ENCODE results near the gene AFF3. TPM values are rescaled to one million over a fixed set of nuclear protein-coding genes. Genes with fewer than 3 reads are reported as not detected.

The AFF3 gene
- total RNA-seq, 1 experiment from 2014 or later: 0.61 TPM

GRCh38 chr2:99708231-99708630 lies 434.2 kb downstream of the AFF3 start:
- BruUV-seq (replicated peaks): no TSS peak
- Histone ChIP-seq H3K36me3 (ENCODE audit: control insufficient read depth in 1 of 2, insufficient read depth in 2 of 2, low read length in 2 of 2) (no peaks in the 10 kb centered on the region), H3K9me2 (ENCODE audit: insufficient read depth) (no peaks in the 10 kb centered on the region), H3K9me3 (ENCODE audit: control insufficient read depth in 1 of 2, insufficient read depth in 1 of 2, low read depth in 1 of 2, low read length in 2 of 2) (no peaks in the 10 kb centered on the region), H3K79me2 (ENCODE audit: insufficient read depth, low read length) (no peaks in the 10 kb centered on the region), H3K4me1 (ENCODE audit: control insufficient read depth in 1 of 2, insufficient read depth in 2 of 2, low read length in 2 of 2) (no peaks in the 10 kb centered on the region), H3K4me3 (replicated peaks in 1 of 2; ENCODE audit: low read depth in 1 of 2, low read length in 2 of 2) (no peak overlapping the region), H4K20me1 (ENCODE audit: insufficient read depth) (no peaks in the 10 kb centered on the region), H3K27me3 (ENCODE audit: insufficient read depth, low read length) (peaks cover 28% of the 10 kb centered on the region), H3K9ac (ENCODE audit: low read length) (no peak overlapping the region), H2AFZ (ENCODE audit: low read depth, low read length, poor library complexity, severe bottlenecking) (no peak overlapping the region), H3K27ac (ENCODE audit: low read depth, low read length) (no peak overlapping the region), H3K4me2 (ENCODE audit: low read length) (no peak overlapping the region)
- intact Hi-C loops (cut with micrococcal nuclease): no loop called here
- RAD21 ChIA-PET (ENCODE audit: low non-redundant PET in 1 of 2, low total read pairs in 2 of 2, uncharacterized antibody in 2 of 2, unreplicated experiment in 2 of 2): no interaction called here
- ATAC-seq (no peak), DNase-seq (ENCODE audit: low read depth, low spot score) (no peak)
- CTCF ChIA-PET: no interaction called here
- POLR2A ChIA-PET: no interaction called here
- TF ChIP-seq CEBPB (IDR thresholded peaks at IDR 0.05; ENCODE audit: low read depth) (no peak), RAD21 (IDR thresholded peaks at IDR 0.05; ENCODE audit: low read depth) (no peak), EGR1 (IDR thresholded peaks at IDR 0.05; ENCODE audit: low read depth) (no peak), FOSL1 (IDR thresholded peaks at IDR 0.05; ENCODE audit: low read depth) (no peak), ELF1 (IDR thresholded peaks at IDR 0.05; ENCODE audit: borderline replicate concordance, low read depth) (no peak), REST (IDR thresholded peaks at IDR 0.05; ENCODE audit: low read depth) (no peak), YY1 (IDR thresholded peaks at IDR 0.05; ENCODE audit: extremely low read depth, insufficient replicate concordance, low read depth, low read length) (no peak), TCF7L2 (IDR thresholded peaks at IDR 0.05; ENCODE audit: borderline replicate concordance, extremely low read depth, insufficient read depth, insufficient read length) (no peak), SRF (IDR thresholded peaks at IDR 0.05; ENCODE audit: low read depth) (no peak), CBX3 (IDR thresholded peaks at IDR 0.05; ENCODE audit: low read depth) (no peak), SP1 (IDR thresholded peaks at IDR 0.05; ENCODE audit: low read depth) (no peak), EZH2 (IDR thresholded peaks at IDR 0.05) (no peak)

All from HCT116 (cell line).